NCI-H2171 (cell line): ENCODE results near the gene PARD6A.
A peak's percentile ranks its signal among the peaks of the same experiment; 100 is the strongest.

Experiments
- DNase-seq: peaks from one replicate; lab custom pipeline; 2025; lab: John Stamatoyannopoulos, UW

PARD6A gene

GRCh38 chr16:67653789-67654402 is 6.9 kb upstream of the PARD6A start:
- DNase-seq: no peak

- DNase-seq: no peak
These were observed 6.3 kb upstream of the PARD6A start for GRCh38 chr16:67654403-67654911.

- no peak for DNase-seq
These were observed 5.4 kb upstream of the PARD6A start for GRCh38 chr16:67655363-67655762.

GRCh38 chr16:67656344-67657016 is 4.3 kb upstream of the PARD6A start:
- DNase-seq: no peak

- no peak for DNase-seq
These were observed 3.6 kb upstream of the PARD6A start for GRCh38 chr16:67657017-67657608.

GRCh38 chr16:67657751-67658518 is 2.8 kb upstream of the PARD6A start:
- DNase-seq: no peak

GRCh38 chr16:67658849-67659674 is 1.7 kb upstream of the PARD6A start:
- no peak for DNase-seq

- peak; percentile 91 for DNase-seq
These were observed 841 bp upstream of the PARD6A start, which contains the start of gene ACD for GRCh38 chr16:67659675-67660563. Gene ACD (minus strand): TSS chr16:67660260. CDS start chr16:67660220, 40 bp downstream.

- no peak for DNase-seq
These were observed 471 bp downstream of the PARD6A start for GRCh38 chr16:67661101-67661761.

GRCh38 chr16:67661886-67662652 is 1.3 kb downstream of the PARD6A start:
- no peak for DNase-seq

- DNase-seq: no peak
These were observed 1.9 kb downstream of the PARD6A start for GRCh38 chr16:67662653-67663010.

- no peak for DNase-seq
These were observed 2.6 kb downstream of the PARD6A start for GRCh38 chr16:67663151-67663876.

- no peak for DNase-seq
These were observed 3.1 kb downstream of the PARD6A start for GRCh38 chr16:67663877-67664222.

GRCh38 chr16:67664258-67664657 is 3.5 kb downstream of the PARD6A start:
- no peak for DNase-seq

GRCh38 chr16:67664871-67665270 is 4.1 kb downstream of the PARD6A start:
- DNase-seq: no peak

GRCh38 chr16:67665598-67665997 is 4.8 kb downstream of the PARD6A start:
- no peak for DNase-seq

GRCh38 chr16:67666032-67666551 is 5.3 kb downstream of the PARD6A start:
- no peak for DNase-seq
